Measurements from ENCODE around the gene IFT81. TPM values are rescaled to one million over a fixed set of nuclear protein-coding genes. Genes with fewer than 3 reads are reported as not detected.
A peak's percentile ranks its signal among the peaks of the same experiment; 100 is the strongest.
"Not testable (repeated sequence)": the region's sequence is repeated elsewhere in the genome, so short reads cannot be mapped to it uniquely, and the experiment has no call there.

Gene IFT81
- total and polyA plus RNA-seq, 11 donors, result 4.3 to 9.8 (median 8.5) TPM

- DNase-seq, result peak; percentile 38 to 73 (median 65)
- peak overlapping the region in 4 of 12 donors; percentile 2 to 88 (median 40) for H3K27ac ChIP-seq
- H3K36me3 ChIP-seq, result no peaks in the 10 kb centered on the region
- peak; percentile 61 to 83 (median 79) for ATAC-seq
- H3K9me3 ChIP-seq, result no peaks in the 10 kb centered on the region
- peaks cover 0 to 18% (median 2%) of the 10 kb centered on the region in 12 donors for H3K4me1 ChIP-seq
- peak overlapping the region in 6 of 12 donors; percentile 0 to 41 (median 14) for H3K4me3 ChIP-seq
- TF ChIP-seq CTCF (IDR thresholded peaks at IDR 0.05), result no peak
- TF ChIP-seq POLR2A (IDR thresholded peaks at IDR 0.05), result no peak
- intact Hi-C loops (cut with DNase I), result no loop called here
- 71 to 73% (median 71%) methylated on average over 24 of the region's 24 CpGs for WGBS, 4 donors
- no peaks in the 10 kb centered on the region for H3K27me3 ChIP-seq
Measured at GRCh38 chr12:110079477-110080400, 44.4 kb upstream of the IFT81 start.

DNA sequence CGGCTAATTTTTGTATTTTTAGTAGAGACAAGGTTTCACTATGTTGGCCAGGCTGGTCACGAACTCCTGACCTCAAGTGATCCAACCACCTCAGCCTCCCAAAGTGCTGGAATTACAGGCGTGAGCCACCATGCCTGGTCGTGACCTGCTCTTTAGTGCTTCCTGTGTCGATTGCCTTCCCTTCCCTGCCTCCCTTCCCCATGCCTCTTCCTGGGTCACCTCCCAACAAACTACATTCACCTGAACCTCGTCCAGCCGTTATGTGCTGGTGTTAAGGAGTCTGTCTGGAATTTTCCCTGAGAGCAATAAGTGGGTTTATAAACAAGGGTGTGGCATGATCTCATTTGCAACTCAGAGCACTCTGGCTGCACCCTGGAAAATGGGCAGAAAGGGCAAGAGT is 43.7 kb upstream of the IFT81 start:
- ATAC-seq (no peak), DNase-seq (no peak)
- intact Hi-C loops (cut with DNase I), result no loop called here
- no peak overlapping the region for H3K4me3 ChIP-seq
- no peaks in the 10 kb centered on the region for H3K36me3 ChIP-seq
- TF ChIP-seq CTCF (IDR thresholded peaks at IDR 0.05), result no peak
- TF ChIP-seq POLR2A (IDR thresholded peaks at IDR 0.05), result no peak
- H3K27ac ChIP-seq, result peak overlapping the region in 1 of 12 donors; percentile 88
- no peaks in the 10 kb centered on the region for H3K27me3 ChIP-seq
- H3K4me1 ChIP-seq, result peaks cover 0 to 18% (median 2%) of the 10 kb centered on the region in 12 donors
- 85 to 92% (median 90%) methylated on average over 7 of the region's 7 CpGs for WGBS, 4 donors
- no peaks in the 10 kb centered on the region for H3K9me3 ChIP-seq

- H3K9me3 ChIP-seq, result no peaks in the 10 kb centered on the region
- H3K4me3 ChIP-seq, result no peak overlapping the region
- H3K27me3 ChIP-seq, result peaks cover 0 to 8% (median 0%) of the 10 kb centered on the region in 9 donors
- TF ChIP-seq CTCF (IDR thresholded peaks at IDR 0.05) (no peak), POLR2A (IDR thresholded peaks at IDR 0.05) (no peak)
- no peak overlapping the region for H3K27ac ChIP-seq
- intact Hi-C loops (cut with DNase I), result no loop called here
- DNase-seq (no peak), ATAC-seq (no peak)
- no peaks in the 10 kb centered on the region for H3K36me3 ChIP-seq
- H3K4me1 ChIP-seq, result peaks cover 0 to 29% (median 0%) of the 10 kb centered on the region in 12 donors
- WGBS, 4 donors, result 68 to 87% (median 79%) methylated on average over 4 of the region's 4 CpGs
Measured at GRCh38 chr12:110084314-110085015, 39.7 kb upstream of the IFT81 start.

GRCh38 chr12:110088216-110088615 is 35.9 kb upstream of the IFT81 start:
- DNase-seq; H3K27me3 ChIP-seq; H3K36me3 ChIP-seq; H3K9me3 ChIP-seq; H3K4me3 ChIP-seq; intact Hi-C loops (cut with DNase I): not testable (repeated sequence)
- H3K4me1 ChIP-seq, result peaks cover 0 to 19% (median 0%) of the 10 kb centered on the region in 12 donors
- peak in 1 of 4 donors; percentile 62 for ATAC-seq
- peak overlapping the region in 1 of 12 donors; percentile 79 for H3K27ac ChIP-seq
- 80 to 88% (median 84%) methylated on average over 6 of the region's 6 CpGs for WGBS, 4 donors
